PC-3 (cell line): ENCODE data around the gene CCND3. TPM values are rescaled to one million over a fixed set of nuclear protein-coding genes. Genes with fewer than 3 reads are reported as not detected.

Source experiments
- ATAC-seq: fragments of 200-7000 bp; cut with Tn5 transposase; 2 replicates; pipeline ENCODE4 v1.9.1; 2020; ENCODE audit warnings: mild to moderate bottlenecking, moderate library complexity
- BruUV-seq: library from RNA; stranded (reverse); fragments of 400-500 nt; replicated peaks from 2 replicates; lab custom pipeline; 2021; lab: Mats Ljungman, UMichigan
- CTCF ChIA-PET: fragments of 300-600 bp; sonication (Branson Sonifier 250); formaldehyde crosslinking; loops from one replicate; lab custom pipeline; 2022; ENCODE audit warnings: antibody characterized with exemption; lab: Charles Lee
- POLR2A ChIA-PET: fragments of 300-600 bp; sonication (Branson Sonifier 250); formaldehyde crosslinking; loops from one replicate; lab custom pipeline; 2022; ENCODE audit warnings: antibody characterized with exemption; ENCODE audit not compliant: unreplicated experiment; lab: Charles Lee
- DNase-seq: peaks from one replicate; pipeline ENCODE4 v3.0.0-alpha.2; 2015
- H2AFZ ChIP-seq: fragments of 300-600 bp; sonication (generic); 2 replicates; pipeline ENCODE4 v1.6.0; 2016; ENCODE audit warnings: antibody characterized with exemption, low read length
- H3F3A ChIP-seq: fragments of 300-600 bp; sonication (generic); one replicate; pipeline ENCODE4 v1.6.0; 2017; ENCODE audit warnings: antibody characterized with exemption, low read length, control low read depth, mild to moderate bottlenecking; ENCODE audit not compliant: unreplicated experiment
- H3K27ac ChIP-seq: fragments of 300-600 bp; sonication (generic); 2 replicates; pipeline ENCODE4 v1.5.1; 2016; ENCODE audit warnings: mild to moderate bottlenecking, low read length
- H3K27me3 ChIP-seq: fragments of 300-600 bp; sonication (generic); 2 replicates; pipeline ENCODE4 v1.6.1; 2016; ENCODE audit warnings: low read length, mixed read lengths
- H3K36me3 ChIP-seq: fragments of 300-600 bp; sonication (generic); 2 replicates; pipeline ENCODE4 v1.6.1; 2016; ENCODE audit warnings: low read depth, mixed run types, low read length, mixed read lengths
- H3K4me1 ChIP-seq: fragments of 300-600 bp; sonication (generic); 2 replicates; pipeline ENCODE4 v1.5.1; 2016; ENCODE audit warnings: low read length; ENCODE audit not compliant: insufficient read depth
- H3K4me2 ChIP-seq: fragments of 300-600 bp; sonication (generic); 2 replicates; pipeline ENCODE4 v1.6.0; 2016; ENCODE audit warnings: low read length
- H3K4me3 ChIP-seq: fragments of 300-600 bp; sonication (generic); 2 replicates; pipeline ENCODE4 v1.5.1; 2016; ENCODE audit warnings: mild to moderate bottlenecking, low read length, mixed read lengths
- H3K79me2 ChIP-seq: fragments of 300-600 bp; sonication (generic); 2 replicates; pipeline ENCODE4 v1.6.1; 2017; ENCODE audit warnings: low read length, mixed read lengths
- H3K9ac ChIP-seq: fragments of 300-600 bp; sonication (generic); 2 replicates; pipeline ENCODE4 v1.6.0; 2016; ENCODE audit warnings: mild to moderate bottlenecking, low read length
- H3K9me2 ChIP-seq: fragments of 300-600 bp; sonication (generic); replicated peaks from 2 replicates; pipeline ENCODE4 v1.6.1; 2016; ENCODE audit warnings: mixed run types, low read length, mixed read lengths
- H3K9me3 ChIP-seq: fragments of 300-600 bp; sonication (generic); 2 replicates; pipeline ENCODE4 v1.6.1; 2016; ENCODE audit warnings: low read length, mixed read lengths
- H4K20me1 ChIP-seq: fragments of 300-600 bp; sonication (generic); 2 replicates; pipeline ENCODE4 v1.6.1; 2016; ENCODE audit warnings: low read length, mixed read lengths
- EZH2 ChIP-seq: fragments of 300-600 bp; sonication (generic); IDR thresholded peaks from one replicate; pipeline ENCODE4 v1.6.1; 2017; ENCODE audit warnings: antibody characterized with exemption, mild to moderate bottlenecking, low read length; ENCODE audit not compliant: unreplicated experiment
- EZH2phosphoT487 ChIP-seq: fragments of 300-600 bp; sonication (generic); IDR thresholded peaks from 2 replicates; pipeline ENCODE4 v1.6.1; 2018; ENCODE audit warnings: mild to moderate bottlenecking, antibody characterized with exemption, low read length, borderline replicate concordance
- intact Hi-C: fragments of 100-400 bp; cut with micrococcal nuclease; formaldehyde crosslinking; loops from 2 replicates; pipeline ENCODE4 v1.9.0; 2023
- total RNA-seq: library from RNA; depleted of rRNA; stranded (reverse); fragments of >200 nt; gene quantifications from 2 replicates; pipeline ENCODE4 v1.2.3, GENCODE V29; 2014
- TF ChIP-seq, protein P1 (sequence below): fragments of 300-600 bp; sonication (generic); conservative IDR thresholded peaks from 2 replicates; pipeline ENCODE4 v1.5.1; 2017; ENCODE audit warnings: antibody characterized with exemption, low read depth, mild to moderate bottlenecking, low read length

The CCND3 gene
- total RNA-seq, 1 experiment from 2014 or later = 44.7 TPM

DNA sequence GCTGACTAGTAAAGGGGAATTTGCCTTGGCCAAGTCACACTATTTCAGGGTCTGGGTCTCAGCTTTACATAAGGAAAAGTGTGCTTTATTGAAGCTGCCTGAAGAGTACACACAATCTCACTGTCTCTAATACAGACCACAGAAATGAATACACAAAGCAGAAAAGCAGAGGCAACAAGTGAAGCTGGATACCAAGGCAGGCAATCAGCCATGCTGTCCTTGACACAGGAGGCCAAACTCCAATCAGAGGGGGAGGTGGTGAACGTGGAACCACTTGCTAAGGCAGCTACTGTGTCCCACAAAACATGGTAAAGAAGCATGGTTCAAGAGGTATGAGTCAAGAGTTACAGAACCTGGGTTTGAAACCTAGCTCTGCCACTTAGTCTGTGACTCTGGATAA, 21.8 kb upstream of the CCND3 start:
- Histone ChIP-seq H3K79me2 (no peaks in the 10 kb centered on the region), H4K20me1 (no peaks in the 10 kb centered on the region), H3K9ac (no peak overlapping the region), H3K4me1 (peaks cover 20% of the 10 kb centered on the region), H3K4me3 (no peak overlapping the region), H3K27me3 (no peaks in the 10 kb centered on the region), H3K4me2 (no peak overlapping the region), H3K9me3 (no peaks in the 10 kb centered on the region), H3K27ac (no peak overlapping the region), H2AFZ (no peak overlapping the region), H3K9me2 (no peaks in the 10 kb centered on the region), H3K36me3 (no peaks in the 10 kb centered on the region), H3F3A (no peaks in the 10 kb centered on the region)
- no peak for TF ChIP-seq EZH2
- TF ChIP-seq EZH2phosphoT487 = no peak
- TF ChIP-seq, protein P1, sequence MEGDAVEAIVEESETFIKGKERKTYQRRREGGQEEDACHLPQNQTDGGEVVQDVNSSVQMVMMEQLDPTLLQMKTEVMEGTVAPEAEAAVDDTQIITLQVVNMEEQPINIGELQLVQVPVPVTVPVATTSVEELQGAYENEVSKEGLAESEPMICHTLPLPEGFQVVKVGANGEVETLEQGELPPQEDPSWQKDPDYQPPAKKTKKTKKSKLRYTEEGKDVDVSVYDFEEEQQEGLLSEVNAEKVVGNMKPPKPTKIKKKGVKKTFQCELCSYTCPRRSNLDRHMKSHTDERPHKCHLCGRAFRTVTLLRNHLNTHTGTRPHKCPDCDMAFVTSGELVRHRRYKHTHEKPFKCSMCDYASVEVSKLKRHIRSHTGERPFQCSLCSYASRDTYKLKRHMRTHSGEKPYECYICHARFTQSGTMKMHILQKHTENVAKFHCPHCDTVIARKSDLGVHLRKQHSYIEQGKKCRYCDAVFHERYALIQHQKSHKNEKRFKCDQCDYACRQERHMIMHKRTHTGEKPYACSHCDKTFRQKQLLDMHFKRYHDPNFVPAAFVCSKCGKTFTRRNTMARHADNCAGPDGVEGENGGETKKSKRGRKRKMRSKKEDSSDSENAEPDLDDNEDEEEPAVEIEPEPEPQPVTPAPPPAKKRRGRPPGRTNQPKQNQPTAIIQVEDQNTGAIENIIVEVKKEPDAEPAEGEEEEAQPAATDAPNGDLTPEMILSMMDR = no peak
- no TSS peak for BruUV-seq
- intact Hi-C loops = no loop called here
- ATAC-seq = no peak
- ChIA-PET CTCF (interaction anchor here (1.0 kb wide), 1 partner anchor 42 kb away, joined by 3 read pairs; the partner anchor contains the start of genes BYSL and MED20), POLR2A (no interaction called here)
- DNase-seq = no peak

DNA sequence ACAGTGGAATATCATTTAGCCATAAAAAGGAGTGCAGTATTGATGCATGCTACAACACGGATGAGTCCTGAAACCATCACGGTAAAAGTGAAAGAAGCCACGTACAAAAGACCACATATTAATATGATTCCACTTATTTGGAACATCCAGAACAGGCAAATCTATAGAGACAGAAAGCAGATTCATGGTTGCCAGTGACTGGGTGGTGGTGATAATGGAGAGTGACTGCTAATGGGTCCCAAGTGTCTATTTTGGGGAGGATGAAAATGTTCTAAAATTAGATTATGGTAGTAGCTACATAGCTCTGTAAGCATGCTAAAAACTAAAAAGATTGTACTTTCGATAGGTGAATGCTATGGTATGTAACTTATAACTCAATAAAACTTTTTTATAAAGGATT, 18.4 kb upstream of the CCND3 start:
- POLR2A ChIA-PET = no interaction called here
- H3F3A ChIP-seq = no peaks in the 10 kb centered on the region
- CTCF ChIA-PET = no interaction called here
- DNase-seq (no peak), ATAC-seq (no peak)
- intact Hi-C loops = no loop called here
- TF ChIP-seq EZH2phosphoT487 = no peak
- no peak for TF ChIP-seq EZH2
- TF ChIP-seq, protein P1 = no peak
- H3K9ac ChIP-seq = no peak overlapping the region
- no peaks in the 10 kb centered on the region for H3K36me3 ChIP-seq
- H3K4me1 ChIP-seq = peaks cover 6% of the 10 kb centered on the region; the same call in 1 of the 2 replicates
- no peaks in the 10 kb centered on the region for H3K79me2 ChIP-seq
- H4K20me1 ChIP-seq = no peaks in the 10 kb centered on the region
- H3K9me2 ChIP-seq = no peaks in the 10 kb centered on the region
- no peak overlapping the region for H3K4me2 ChIP-seq
- H3K4me3 ChIP-seq = no peak overlapping the region
- H3K27ac ChIP-seq = no peak overlapping the region
- no peaks in the 10 kb centered on the region for H3K27me3 ChIP-seq
- H3K9me3 ChIP-seq = no peaks in the 10 kb centered on the region
- no TSS peak for BruUV-seq
- H2AFZ ChIP-seq = no peak overlapping the region

DNA sequence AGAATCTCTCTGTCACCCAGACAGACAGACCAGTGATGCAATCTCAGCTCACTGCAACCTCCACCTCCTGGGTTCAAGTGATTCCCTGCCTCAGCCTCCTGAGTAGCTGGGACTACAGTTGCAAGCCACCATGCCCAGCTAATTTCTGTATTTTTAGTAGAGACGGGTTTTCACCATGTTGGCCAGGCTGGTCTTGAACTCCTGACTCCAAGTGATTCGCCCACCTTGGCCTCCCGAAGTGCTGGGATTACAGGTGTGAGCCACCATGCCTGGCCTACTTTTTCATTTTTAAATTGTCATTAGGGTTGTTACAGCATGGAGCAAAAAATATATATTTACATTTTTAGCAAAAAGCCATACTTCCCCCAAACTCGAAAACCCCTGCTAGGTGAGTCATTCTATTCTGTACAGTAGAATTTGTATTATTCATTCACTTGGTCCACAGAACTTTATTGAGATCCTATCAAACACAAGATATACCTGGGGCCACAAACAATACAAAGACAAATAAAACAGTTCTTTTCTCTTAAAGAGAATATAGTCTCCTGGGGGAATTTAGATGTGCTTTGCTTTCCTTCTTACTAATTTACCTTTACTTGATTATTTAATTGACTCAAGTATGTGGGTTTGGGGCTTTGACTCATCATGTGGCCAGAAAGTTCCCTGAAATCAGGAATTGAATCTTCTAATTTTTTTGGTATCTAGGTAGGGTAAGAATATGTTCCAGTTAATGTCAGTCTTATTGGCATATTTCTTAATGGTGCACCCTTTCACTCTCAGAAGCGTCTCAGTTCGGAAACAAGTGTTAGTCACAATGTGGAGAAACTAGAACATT, 16.6 kb upstream of the CCND3 start:
- no peaks in the 10 kb centered on the region for H4K20me1 ChIP-seq
- peaks cover 6% of the 10 kb centered on the region; the same call in 1 of the 2 replicates for H3K4me1 ChIP-seq
- no peak overlapping the region for H3K4me3 ChIP-seq
- TF ChIP-seq EZH2 = no peak
- TF ChIP-seq, protein P1 = no peak
- TF ChIP-seq EZH2phosphoT487 = no peak
- H3K27ac ChIP-seq = no peak overlapping the region
- no peak overlapping the region for H3K4me2 ChIP-seq
- DNase-seq (no peak), ATAC-seq (no peak)
- no peaks in the 10 kb centered on the region for H3K9me3 ChIP-seq
- no peaks in the 10 kb centered on the region for H3K79me2 ChIP-seq
- H2AFZ ChIP-seq = no peak overlapping the region
- no peaks in the 10 kb centered on the region for H3F3A ChIP-seq
- POLR2A ChIA-PET = no interaction called here
- H3K27me3 ChIP-seq = no peaks in the 10 kb centered on the region
- no peak overlapping the region for H3K9ac ChIP-seq
- intact Hi-C loops = no loop called here
- no peaks in the 10 kb centered on the region for H3K9me2 ChIP-seq
- no peaks in the 10 kb centered on the region for H3K36me3 ChIP-seq
- BruUV-seq = no TSS peak
- CTCF ChIA-PET = no interaction called here
